ENCODE results near the gene CLCN6.

DNA sequence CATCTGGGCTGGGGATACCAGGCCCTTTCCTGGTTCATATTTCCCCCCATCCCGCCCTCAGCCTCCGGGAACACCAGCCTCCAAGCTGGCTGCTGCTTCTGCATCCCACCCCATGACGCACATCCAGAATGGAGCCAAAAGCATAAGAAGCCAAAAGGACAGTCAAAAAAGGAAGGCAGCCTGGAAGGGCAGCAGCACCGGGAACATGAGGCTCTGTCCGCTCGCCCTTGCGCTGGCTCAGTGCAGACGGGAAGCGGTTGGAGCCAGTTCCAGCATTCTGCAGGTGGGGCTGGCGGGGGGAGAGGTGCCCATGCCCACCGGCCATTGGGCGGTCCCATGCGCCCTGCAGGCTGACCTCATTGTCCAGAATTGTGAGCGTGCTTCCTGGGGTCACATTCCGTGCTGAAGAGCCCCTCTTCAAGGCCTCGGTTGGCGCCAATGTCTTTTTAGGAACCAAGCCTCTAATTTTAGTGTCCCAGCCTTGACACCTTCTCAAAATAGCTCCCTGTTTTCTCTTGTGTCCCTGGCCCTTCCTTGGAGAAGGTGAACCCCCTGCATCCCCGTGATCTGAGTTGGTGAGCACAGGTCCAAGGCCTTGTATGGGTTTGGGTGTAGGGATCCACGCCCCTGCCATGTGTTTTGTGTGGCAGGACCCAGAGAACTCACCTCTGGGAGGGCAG lies 81.1 kb downstream of the CLCN6 start:
- no peak for TF ChIP-seq REST (tag by site-specific recombination; IDR thresholded peaks at IDR 0.05)
- no peak for TF ChIP-seq CTCF (tag by site-specific recombination; IDR thresholded peaks at IDR 0.05)
- TF ChIP-seq ZNF707 (tag by site-specific recombination; IDR thresholded peaks at IDR 0.05), result no peak
- no peak for TF ChIP-seq ZNF704 (tag by site-specific recombination; IDR thresholded peaks at IDR 0.05)
- TF ChIP-seq ZNF311 (tag by site-specific recombination; IDR thresholded peaks at IDR 0.05; ENCODE audit: borderline replicate concordance), result no peak
- TF ChIP-seq ZNF221 (tag by site-specific recombination; IDR thresholded peaks at IDR 0.05; ENCODE audit: borderline replicate concordance), result no peak
- no peak for TF ChIP-seq ZFP41 (tag by site-specific recombination; IDR thresholded peaks at IDR 0.05; ENCODE audit: borderline replicate concordance)
- TF ChIP-seq ZNF558 (tag by site-specific recombination; IDR thresholded peaks at IDR 0.05), result no peak
- TF ChIP-seq, protein P1, sequence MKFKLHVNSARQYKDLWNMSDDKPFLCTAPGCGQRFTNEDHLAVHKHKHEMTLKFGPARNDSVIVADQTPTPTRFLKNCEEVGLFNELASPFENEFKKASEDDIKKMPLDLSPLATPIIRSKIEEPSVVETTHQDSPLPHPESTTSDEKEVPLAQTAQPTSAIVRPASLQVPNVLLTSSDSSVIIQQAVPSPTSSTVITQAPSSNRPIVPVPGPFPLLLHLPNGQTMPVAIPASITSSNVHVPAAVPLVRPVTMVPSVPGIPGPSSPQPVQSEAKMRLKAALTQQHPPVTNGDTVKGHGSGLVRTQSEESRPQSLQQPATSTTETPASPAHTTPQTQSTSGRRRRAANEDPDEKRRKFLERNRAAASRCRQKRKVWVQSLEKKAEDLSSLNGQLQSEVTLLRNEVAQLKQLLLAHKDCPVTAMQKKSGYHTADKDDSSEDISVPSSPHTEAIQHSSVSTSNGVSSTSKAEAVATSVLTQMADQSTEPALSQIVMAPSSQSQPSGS (tag by site-specific recombination; IDR thresholded peaks at IDR 0.05; ENCODE audit: low read depth), result no peak
- TF ChIP-seq, protein P2, sequence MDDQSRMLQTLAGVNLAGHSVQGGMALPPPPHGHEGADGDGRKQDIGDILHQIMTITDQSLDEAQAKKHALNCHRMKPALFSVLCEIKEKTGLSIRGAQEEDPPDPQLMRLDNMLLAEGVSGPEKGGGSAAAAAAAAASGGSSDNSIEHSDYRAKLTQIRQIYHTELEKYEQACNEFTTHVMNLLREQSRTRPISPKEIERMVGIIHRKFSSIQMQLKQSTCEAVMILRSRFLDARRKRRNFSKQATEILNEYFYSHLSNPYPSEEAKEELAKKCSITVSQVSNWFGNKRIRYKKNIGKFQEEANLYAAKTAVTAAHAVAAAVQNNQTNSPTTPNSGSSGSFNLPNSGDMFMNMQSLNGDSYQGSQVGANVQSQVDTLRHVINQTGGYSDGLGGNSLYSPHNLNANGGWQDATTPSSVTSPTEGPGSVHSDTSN (CRISPR knock-in tag; IDR thresholded peaks at IDR 0.05), result no peak

Measured in HEK293 (cell line).